ENCODE measurements around the gene DRAM2. TPM values are rescaled to one million over a fixed set of nuclear protein-coding genes. Genes with fewer than 3 reads are reported as not detected.

The DRAM2 gene
- total RNA-seq, 2 donors from 2014 or later: 49.7 to 64.9 TPM

- Histone ChIP-seq H3K9me3 (ENCODE audit: control insufficient read depth, low read length) (peaks cover 11% of the 10 kb centered on the region), H3K9ac (ENCODE audit: extremely low read depth, low read length, poor library complexity, severe bottlenecking) (no peak overlapping the region), H3K27ac (ENCODE audit: low read depth, low read length) (no peak overlapping the region), H3K4me1 (ENCODE audit: control insufficient read depth, insufficient read depth, low read length) (peaks cover 4% of the 10 kb centered on the region), H3K27me3 (ENCODE audit: control insufficient read depth, insufficient read depth, low read length, poor library complexity, severe bottlenecking) (no peaks in the 10 kb centered on the region), H3K4me3 (ENCODE audit: low read length) (no peak overlapping the region), H3K36me3 (ENCODE audit: control insufficient read depth, insufficient read depth, low read length) (peaks cover 66% of the 10 kb centered on the region)
- TF ChIP-seq CTCF (conservative IDR thresholded peaks at IDR 0.05): no peak
- Mint-ChIP-seq H3K9me3 (peaks cover 10% of the 10 kb centered on the region), H3K36me3 (ENCODE audit: low read depth) (peaks cover 68% of the 10 kb centered on the region), H3K27me3 (ENCODE audit: insufficient read depth) (no peaks in the 10 kb centered on the region), H3K4me3 (no peak overlapping the region), H3K27ac (no peak overlapping the region), H3K4me1 (peaks cover 21% of the 10 kb centered on the region)
- 88 to 100% methylated on average over 2 to 3 of the region's 3 CpGs for WGBS, 2 experiments (ENCODE audit: insufficient coverage in 1 of 2, insufficient read length in 1 of 2)
- DNase-seq: no peak
Measured at GRCh38 chr1:111151838-111152237, 11.9 kb upstream of the DRAM2 start.

- no peaks in the 10 kb centered on the region for H3K27me3 ChIP-seq (ENCODE audit: control insufficient read depth, insufficient read depth, low read length, poor library complexity, severe bottlenecking)
- H3K4me3 Mint-ChIP-seq: no peak overlapping the region
- peaks cover 1% of the 10 kb centered on the region for H3K9me3 Mint-ChIP-seq
- H3K36me3 ChIP-seq (ENCODE audit: control insufficient read depth, insufficient read depth, low read length): peaks cover 48% of the 10 kb centered on the region
- peaks cover 4% of the 10 kb centered on the region for H3K9me3 ChIP-seq (ENCODE audit: control insufficient read depth, low read length)
- no peak overlapping the region for H3K9ac ChIP-seq (ENCODE audit: extremely low read depth, low read length, poor library complexity, severe bottlenecking)
- H3K27ac ChIP-seq (ENCODE audit: low read depth, low read length): no peak overlapping the region
- H3K4me1 ChIP-seq (ENCODE audit: control insufficient read depth, insufficient read depth, low read length): peaks cover 2% of the 10 kb centered on the region
- 96% methylated on average over 2 of the region's 2 CpGs; no CpG with 5 or more reads in 1 of the 2 experiments for WGBS, 2 experiments (ENCODE audit: insufficient coverage in 1 of 2, insufficient read length in 1 of 2)
- H3K36me3 Mint-ChIP-seq (ENCODE audit: low read depth): peaks cover 46% of the 10 kb centered on the region
- no peak overlapping the region for H3K4me3 ChIP-seq (ENCODE audit: low read length)
- peaks cover 35% of the 10 kb centered on the region for H3K4me1 Mint-ChIP-seq
- no peak for TF ChIP-seq CTCF (conservative IDR thresholded peaks at IDR 0.05)
- H3K27ac Mint-ChIP-seq: peak overlapping the region; percentile 50
- H3K27me3 Mint-ChIP-seq (ENCODE audit: insufficient read depth): no peaks in the 10 kb centered on the region
- DNase-seq: no peak
Measured at GRCh38 chr1:111148376-111148881, 8.5 kb upstream of the DRAM2 start.

- Histone ChIP-seq H3K4me1 (ENCODE audit: control insufficient read depth, insufficient read depth, low read length) (peaks cover 2% of the 10 kb centered on the region), H3K36me3 (ENCODE audit: control insufficient read depth, insufficient read depth, low read length) (peaks cover 43% of the 10 kb centered on the region), H3K9ac (ENCODE audit: extremely low read depth, low read length, poor library complexity, severe bottlenecking) (no peak overlapping the region), H3K27ac (ENCODE audit: low read depth, low read length) (no peak overlapping the region), H3K4me3 (ENCODE audit: low read length) (no peak overlapping the region), H3K27me3 (ENCODE audit: control insufficient read depth, insufficient read depth, low read length, poor library complexity, severe bottlenecking) (no peaks in the 10 kb centered on the region), H3K9me3 (ENCODE audit: control insufficient read depth, low read length) (no peaks in the 10 kb centered on the region)
- TF ChIP-seq CTCF (conservative IDR thresholded peaks at IDR 0.05): no peak
- 93 to 100% methylated on average over 2 to 3 of the region's 3 CpGs for WGBS, 2 experiments (ENCODE audit: insufficient coverage in 1 of 2, insufficient read length in 1 of 2)
- Mint-ChIP-seq H3K4me3 (no peak overlapping the region), H3K27me3 (ENCODE audit: insufficient read depth) (no peaks in the 10 kb centered on the region), H3K36me3 (ENCODE audit: low read depth) (peaks cover 41% of the 10 kb centered on the region), H3K9me3 (no peaks in the 10 kb centered on the region), H3K4me1 (peaks cover 38% of the 10 kb centered on the region), H3K27ac (no peak overlapping the region)
- no peak for DNase-seq
Measured at GRCh38 chr1:111147948-111148347, 8.1 kb upstream of the DRAM2 start.
